Dedifferentiated amniotic fluid mesenchymal stem cell (primary cell): ENCODE results near the gene TEPSIN.

Source experiments
- DNase-seq: peaks from one replicate; pipeline ENCODE4 v3.0.0-alpha.2; 2016; ENCODE audit errors: extremely low spot score

TEPSIN gene

GRCh38 chr17:81197831-81198490, 40.9 kb downstream of the TEPSIN start:
- no peak for DNase-seq

GRCh38 chr17:81197409-81197795, 41.5 kb downstream of the TEPSIN start:
- no peak for DNase-seq

- no peak for DNase-seq
These were observed 42.1 kb downstream of the TEPSIN start for GRCh38 chr17:81196505-81197408.

GRCh38 chr17:81195941-81196495, 42.8 kb downstream of the TEPSIN start:
- no peak for DNase-seq

- no peak for DNase-seq
These were observed 43.6 kb downstream of the TEPSIN start for GRCh38 chr17:81194941-81195901.

GRCh38 chr17:81194225-81194760, 44.6 kb downstream of the TEPSIN start:
- no peak for DNase-seq

- DNase-seq: no peak
These were observed 45.2 kb downstream of the TEPSIN start for GRCh38 chr17:81193470-81194224.

- no peak for DNase-seq
These were observed 45.8 kb downstream of the TEPSIN start for GRCh38 chr17:81193051-81193410.

GRCh38 chr17:81192386-81193050, 46.3 kb downstream of the TEPSIN start:
- no peak for DNase-seq

GRCh38 chr17:81191646-81192045, 47.2 kb downstream of the TEPSIN start:
- no peak for DNase-seq

GRCh38 chr17:81191116-81191515, 47.7 kb downstream of the TEPSIN start:
- DNase-seq: no peak

- no peak for DNase-seq
These were observed 48.3 kb downstream of the TEPSIN start for GRCh38 chr17:81190591-81190990.

- no peak for DNase-seq
These were observed 49.0 kb downstream of the TEPSIN start for GRCh38 chr17:81189670-81190530.

- DNase-seq: no peak
These were observed 49.8 kb downstream of the TEPSIN start for GRCh38 chr17:81189016-81189415.

GRCh38 chr17:81188491-81188840, 50.4 kb downstream of the TEPSIN start:
- DNase-seq: no peak

- no peak for DNase-seq
These were observed 51.0 kb downstream of the TEPSIN start for GRCh38 chr17:81187586-81188490.

- DNase-seq: no peak
These were observed 51.7 kb downstream of the TEPSIN start for GRCh38 chr17:81187120-81187519.

- no peak for DNase-seq
These were observed 52.7 kb downstream of the TEPSIN start for GRCh38 chr17:81186203-81186602.
